NCI-H1092 treated with DMSO at 0.1 percent for 48 hours (cell line): ENCODE measurements around the gene GCFC2.
"Not testable (repeated sequence)": the region's sequence is repeated elsewhere in the genome, so short reads cannot be mapped to it uniquely, and the experiment has no call there.

Experiments used
- DNase-seq: peaks from one replicate; lab custom pipeline; 2025; lab: John Stamatoyannopoulos, UW

The GCFC2 gene

GRCh38 chr2:75680402-75680801 is 30.3 kb downstream of the GCFC2 start:
- DNase-seq = no peak

GRCh38 chr2:75679556-75679955 is 31.2 kb downstream of the GCFC2 start:
- DNase-seq = no peak

- no peak for DNase-seq
Observed at GRCh38 chr2:75676464-75676863, 34.3 kb downstream of the GCFC2 start.

GRCh38 chr2:75675908-75676307 is 34.8 kb downstream of the GCFC2 start:
- no peak for DNase-seq

- not testable (repeated sequence) for DNase-seq
Observed at GRCh38 chr2:75675423-75675822, 35.3 kb downstream of the GCFC2 start.

- DNase-seq = no peak
Observed at GRCh38 chr2:75667884-75668283, 42.8 kb downstream of the GCFC2 start.

GRCh38 chr2:75666911-75667310 is 43.8 kb downstream of the GCFC2 start:
- DNase-seq = no peak

- DNase-seq = no peak
Observed at GRCh38 chr2:75657798-75658197, 52.9 kb downstream of the GCFC2 start.

GRCh38 chr2:75656563-75656962 is 54.2 kb downstream of the GCFC2 start:
- DNase-seq = no peak

GRCh38 chr2:75655861-75656260 is 54.9 kb downstream of the GCFC2 start:
- no peak for DNase-seq

- DNase-seq = no peak
Observed at GRCh38 chr2:75654012-75654411, 56.7 kb downstream of the GCFC2 start.

GRCh38 chr2:75647771-75648170 is 62.9 kb downstream of the GCFC2 start:
- no peak for DNase-seq

- DNase-seq = peak; percentile 83
Observed at GRCh38 chr2:75646583-75647425, 63.9 kb downstream of the GCFC2 start, which contains the start of gene MRPL19. Gene MRPL19 (plus strand): TSS chr2:75646783. CDS start chr2:75646808, 25 bp downstream.

- no peak for DNase-seq
Observed at GRCh38 chr2:75646090-75646582, 64.6 kb downstream of the GCFC2 start.

- no peak for DNase-seq
Observed at GRCh38 chr2:75645643-75646042, 65.1 kb downstream of the GCFC2 start.

- DNase-seq = no peak
Observed at GRCh38 chr2:75643980-75644379, 66.7 kb downstream of the GCFC2 start.

GRCh38 chr2:75641587-75641986 is 69.1 kb downstream of the GCFC2 start:
- no peak for DNase-seq

GRCh38 chr2:75640621-75641121 is 70.0 kb downstream of the GCFC2 start:
- DNase-seq = peak; percentile 5

- no peak for DNase-seq
Observed at GRCh38 chr2:75637568-75637967, 73.1 kb downstream of the GCFC2 start.

GRCh38 chr2:75634945-75635344 is 75.8 kb downstream of the GCFC2 start:
- DNase-seq = no peak

GRCh38 chr2:75633620-75634019 is 77.1 kb downstream of the GCFC2 start:
- no peak for DNase-seq

- no peak for DNase-seq
Observed at GRCh38 chr2:75632813-75633212, 77.9 kb downstream of the GCFC2 start.

- DNase-seq = no peak
Observed at GRCh38 chr2:75632091-75632701, 78.5 kb downstream of the GCFC2 start.
